HEK293T (cell line): ENCODE data around the gene KCNQ1.

Experiments used
- CTCF ChIA-PET: fragments of 350-600 bp; formaldehyde crosslinking; extraction: SDS; loops from one replicate; lab custom pipeline; 2021; ENCODE audit warnings: antibody characterized with exemption, inconsistent platforms; lab: Yijun Ruan, JAX
- POLR2A ChIA-PET: fragments of 350-600 bp; formaldehyde crosslinking; extraction: SDS; loops from one replicate; lab custom pipeline; 2020; ENCODE audit warnings: antibody characterized with exemption, inconsistent platforms; lab: Yijun Ruan, JAX
- DNase-seq: peaks from one replicate; pipeline ENCODE4 v3.0.0; 2012; ENCODE audit warnings: mixed read lengths; ENCODE audit errors: extremely low spot score
- ARNT ChIP-seq: fragments of 450-650 bp; IDR thresholded peaks from 2 replicates; pipeline ENCODE4 v1.6.1; 2017; ENCODE audit warnings: mild to moderate bottlenecking
- BHLHE40 ChIP-seq: fragments of 450-650 bp; IDR thresholded peaks from 2 replicates; pipeline ENCODE4 v1.6.1; 2016; ENCODE audit warnings: mild to moderate bottlenecking, moderate library complexity, borderline replicate concordance
- CTBP1 ChIP-seq: fragments of 450-650 bp; IDR thresholded peaks from 2 replicates; pipeline ENCODE4 v1.6.1; 2016; ENCODE audit warnings: borderline replicate concordance
- ELF4 ChIP-seq: fragments of 450-650 bp; IDR thresholded peaks from 2 replicates; pipeline ENCODE4 v1.6.1; 2017; ENCODE audit warnings: antibody characterized with exemption
- FOXA1 ChIP-seq: fragments of 450-650 bp; IDR thresholded peaks from 2 replicates; pipeline ENCODE4 v1.6.1; 2016; ENCODE audit warnings: mild to moderate bottlenecking
- FOXK2 ChIP-seq: fragments of 450-650 bp; IDR thresholded peaks from 2 replicates; pipeline ENCODE4 v1.6.1; 2016; ENCODE audit warnings: mild to moderate bottlenecking
- FOXM1 ChIP-seq: fragments of 450-650 bp; IDR thresholded peaks from 2 replicates; pipeline ENCODE4 v1.6.1; 2017; ENCODE audit warnings: mild to moderate bottlenecking, borderline replicate concordance
- HDGF ChIP-seq: fragments of 450-650 bp; IDR thresholded peaks from 2 replicates; pipeline ENCODE4 v1.6.1; 2017; ENCODE audit warnings: antibody characterized with exemption, borderline replicate concordance
- L3MBTL2 ChIP-seq: fragments of 450-650 bp; conservative IDR thresholded peaks from 2 replicates; pipeline ENCODE4 v1.6.1; 2016; ENCODE audit warnings: mild to moderate bottlenecking
- LEF1 ChIP-seq: fragments of 450-650 bp; IDR thresholded peaks from 2 replicates; pipeline ENCODE4 v1.6.1; 2017; ENCODE audit warnings: mild to moderate bottlenecking, borderline replicate concordance
- NFRKB ChIP-seq: fragments of 450-650 bp; IDR thresholded peaks from 2 replicates; pipeline ENCODE4 v1.6.1; 2016; ENCODE audit warnings: mild to moderate bottlenecking, moderate library complexity
- PKNOX1 ChIP-seq: fragments of 450-650 bp; IDR thresholded peaks from 2 replicates; pipeline ENCODE4 v1.6.1; 2016
- SP1 ChIP-seq: fragments of 450-650 bp; IDR thresholded peaks from 2 replicates; pipeline ENCODE4 v1.6.1; 2017
- SUZ12 ChIP-seq: fragments of 450-650 bp; IDR thresholded peaks from 2 replicates; pipeline ENCODE4 v1.6.1; 2016; ENCODE audit warnings: mild to moderate bottlenecking
- TARDBP ChIP-seq: fragments of 450-650 bp; IDR thresholded peaks from 2 replicates; pipeline ENCODE4 v1.6.1; 2016
- ZNF384 ChIP-seq: fragments of 450-650 bp; IDR thresholded peaks from 2 replicates; pipeline ENCODE4 v1.6.1; 2016

Gene KCNQ1

GRCh38 chr11:2576111-2576510 lies 131.3 kb downstream of the KCNQ1 start:
- TF ChIP-seq FOXK2 (no peak), CTBP1 (no peak), BHLHE40 (no peak), ARNT (no peak), FOXA1 (no peak), SP1 (no peak), ZNF384 (no peak), LEF1 (no peak), L3MBTL2 (no peak), SUZ12 (no peak), TARDBP (no peak), PKNOX1 (no peak)
- DNase-seq, result no peak
- ChIA-PET CTCF (no interaction called here), POLR2A (no interaction called here)

GRCh38 chr11:2576549-2576948 lies 131.7 kb downstream of the KCNQ1 start:
- no peak for TF ChIP-seq PKNOX1
- CTCF ChIA-PET, result no interaction called here
- DNase-seq, result no peak
- POLR2A ChIA-PET, result no interaction called here

- CTCF ChIA-PET, result no interaction called here
- DNase-seq, result no peak
- POLR2A ChIA-PET, result no interaction called here
- TF ChIP-seq NFRKB, result no peak
- no peak for TF ChIP-seq LEF1
- TF ChIP-seq SUZ12, result no peak
- TF ChIP-seq FOXA1, result no peak
- TF ChIP-seq FOXK2, result no peak
- no peak for TF ChIP-seq HDGF
- no peak for TF ChIP-seq CTBP1
- no peak for TF ChIP-seq PKNOX1
- TF ChIP-seq TARDBP, result no peak
- no peak for TF ChIP-seq ELF4
- no peak for TF ChIP-seq FOXM1
- TF ChIP-seq L3MBTL2, result no peak
- TF ChIP-seq ARNT, result no peak
- no peak for TF ChIP-seq ZNF384
- no peak for TF ChIP-seq BHLHE40
- TF ChIP-seq SP1, result no peak
Measured at GRCh38 chr11:2577031-2577990, 132.5 kb downstream of the KCNQ1 start.

- TF ChIP-seq TARDBP (no peak), SUZ12 (no peak), FOXA1 (no peak), FOXK2 (no peak), CTBP1 (no peak), PKNOX1 (no peak), L3MBTL2 (no peak), BHLHE40 (no peak), SP1 (no peak), ARNT (no peak), NFRKB (no peak)
- no peak for DNase-seq
- ChIA-PET POLR2A (no interaction called here), CTCF (no interaction called here)
Measured at GRCh38 chr11:2577991-2578928, 133.5 kb downstream of the KCNQ1 start.

GRCh38 chr11:2578929-2579270 lies 134.1 kb downstream of the KCNQ1 start:
- ChIA-PET POLR2A (no interaction called here), CTCF (no interaction called here)
- no peak for DNase-seq
- no peak for TF ChIP-seq ELF4
- no peak for TF ChIP-seq TARDBP
- no peak for TF ChIP-seq FOXM1
- TF ChIP-seq SP1, result no peak
- no peak for TF ChIP-seq HDGF
- no peak for TF ChIP-seq CTBP1
- TF ChIP-seq FOXK2, result no peak
- TF ChIP-seq SUZ12, result no peak
- TF ChIP-seq BHLHE40, result no peak
- TF ChIP-seq FOXA1, result no peak
